Measurements from ENCODE around the gene PSG2.
"Not testable (repeated sequence)": the region's sequence is repeated elsewhere in the genome, so short reads cannot be mapped to it uniquely, and the experiment has no call there.

DNA sequence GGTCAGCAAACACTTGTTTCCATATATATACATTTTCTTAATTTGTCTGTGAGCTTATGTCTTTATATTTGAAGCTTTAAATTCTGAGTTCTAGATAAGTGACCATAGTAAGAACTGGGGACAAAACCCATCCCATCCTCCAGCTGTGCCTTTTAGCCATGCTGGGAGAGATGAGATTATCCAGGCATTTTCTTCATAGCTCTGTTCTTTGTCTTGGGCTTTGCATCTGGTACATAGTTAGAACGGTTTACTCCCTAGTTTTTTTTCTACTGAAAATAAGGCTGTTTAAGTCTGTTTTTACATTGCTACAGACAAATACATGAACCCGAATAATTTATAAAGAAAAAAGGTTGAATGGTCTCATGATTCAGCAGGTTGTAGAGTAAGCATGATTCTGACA, 35.9 kb downstream of the PSG2 start:
- TF ChIP-seq CTCF (IDR thresholded peaks at IDR 0.05; ENCODE audit: extremely low read depth in 1 of 2, insufficient read depth in 1 of 2, low read depth in 1 of 2, low read length in 2 of 2); FOS (IDR thresholded peaks at IDR 0.05; ENCODE audit: borderline replicate concordance, insufficient read depth, low read length); POLR2AphosphoS5 (IDR thresholded peaks at IDR 0.05; ENCODE audit: insufficient read depth, low read depth, low read length): not testable (repeated sequence)
